ENCODE measurements around the gene ERBB2.
"Not testable (repeated sequence)": the region's sequence is repeated elsewhere in the genome, so short reads cannot be mapped to it uniquely, and the experiment has no call there.

Gene ERBB2

GRCh38 chr17:39705786-39706348 is 6.0 kb downstream of the ERBB2 start:
- no peak for DNase-seq

DNA sequence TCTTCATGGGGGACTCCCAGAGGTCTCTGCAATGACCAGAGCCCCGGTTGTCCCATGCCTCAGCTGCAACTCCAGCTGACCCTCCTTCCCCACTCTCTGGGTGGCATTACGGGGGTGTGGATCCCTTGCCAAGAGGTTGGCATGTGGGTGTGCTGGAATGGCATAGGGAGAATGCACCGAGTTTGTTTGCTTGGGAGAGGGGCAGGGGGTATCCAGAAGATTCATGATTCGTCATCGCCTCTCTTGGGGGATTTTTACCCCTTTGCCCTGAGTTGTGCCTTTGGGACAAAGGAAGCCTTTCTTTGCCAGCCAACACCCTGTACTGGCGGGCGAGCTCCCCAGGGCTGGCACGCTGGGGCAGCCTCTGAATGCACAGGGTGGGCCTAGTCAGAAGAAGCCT is 6.5 kb downstream of the ERBB2 start:
- DNase-seq, result no peak

DNA sequence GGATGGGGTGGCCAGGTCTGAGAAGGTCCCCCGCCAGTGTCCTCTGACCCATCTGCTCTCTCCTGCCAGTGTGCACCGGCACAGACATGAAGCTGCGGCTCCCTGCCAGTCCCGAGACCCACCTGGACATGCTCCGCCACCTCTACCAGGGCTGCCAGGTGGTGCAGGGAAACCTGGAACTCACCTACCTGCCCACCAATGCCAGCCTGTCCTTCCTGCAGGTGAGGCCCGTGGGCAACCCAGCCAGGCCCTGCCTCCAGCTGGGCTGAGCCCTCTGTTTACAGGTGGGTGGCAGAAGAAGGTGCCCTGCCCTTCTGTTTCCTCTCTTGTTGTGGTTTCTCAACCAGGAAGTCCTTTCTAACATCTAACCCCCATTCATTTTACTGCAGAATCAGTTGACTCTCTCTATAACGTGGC is 7.1 kb downstream of the ERBB2 start:
- no peak for DNase-seq

GRCh38 chr17:39709319-39709997 is 9.6 kb downstream of the ERBB2 start:
- DNase-seq, result no peak

- no peak for DNase-seq
Measured at GRCh38 chr17:39709998-39710964, 10.4 kb downstream of the ERBB2 start.

GRCh38 chr17:39711071-39711470 is 11.2 kb downstream of the ERBB2 start:
- not testable (repeated sequence) for DNase-seq

DNA sequence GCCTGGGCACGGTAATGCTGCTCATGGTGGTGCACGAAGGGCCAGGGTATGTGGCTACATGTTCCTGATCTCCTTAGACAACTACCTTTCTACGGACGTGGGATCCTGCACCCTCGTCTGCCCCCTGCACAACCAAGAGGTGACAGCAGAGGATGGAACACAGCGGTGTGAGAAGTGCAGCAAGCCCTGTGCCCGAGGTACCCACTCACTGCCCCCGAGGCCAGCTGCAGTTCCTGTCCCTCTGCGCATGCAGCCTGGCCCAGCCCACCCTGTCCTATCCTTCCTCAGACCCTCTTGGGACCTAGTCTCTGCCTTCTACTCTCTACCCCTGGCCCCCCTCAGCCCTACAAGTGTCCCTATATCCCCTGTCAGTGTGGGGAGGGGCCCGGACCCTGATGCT is 12.0 kb downstream of the ERBB2 start:
- DNase-seq, result no peak

- no peak for DNase-seq
Measured at GRCh38 chr17:39714234-39714633, 14.4 kb downstream of the ERBB2 start.

DNA sequence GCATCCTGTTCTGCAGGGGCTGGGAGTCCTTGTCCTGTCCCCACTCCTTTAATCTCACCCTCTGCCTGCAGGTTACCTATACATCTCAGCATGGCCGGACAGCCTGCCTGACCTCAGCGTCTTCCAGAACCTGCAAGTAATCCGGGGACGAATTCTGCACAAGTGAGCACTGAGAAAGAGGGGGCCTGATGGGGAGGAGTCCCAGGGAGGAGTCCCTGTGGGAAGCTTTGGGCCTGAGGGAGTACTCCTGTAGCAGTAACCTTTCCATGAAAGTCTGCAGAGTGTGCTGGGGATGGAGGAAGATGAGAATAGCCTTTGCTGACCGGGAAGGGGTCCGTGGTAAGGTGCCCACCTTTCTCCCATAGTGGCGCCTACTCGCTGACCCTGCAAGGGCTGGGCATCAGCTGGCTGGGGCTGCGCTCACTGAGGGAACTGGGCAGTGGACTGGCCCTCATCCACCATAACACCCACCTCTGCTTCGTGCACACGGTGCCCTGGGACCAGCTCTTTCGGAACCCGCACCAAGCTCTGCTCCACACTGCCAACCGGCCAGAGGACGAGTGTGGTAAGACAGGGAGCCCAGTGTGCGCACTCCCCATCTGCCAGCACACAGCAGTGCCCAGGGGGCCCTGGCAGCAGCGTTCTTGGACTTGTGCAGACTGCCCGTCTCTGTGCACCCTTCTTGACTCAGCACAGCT is 15.7 kb downstream of the ERBB2 start:
- DNase-seq, result no peak

GRCh38 chr17:39716073-39716818 is 16.4 kb downstream of the ERBB2 start:
- no peak for DNase-seq

DNA sequence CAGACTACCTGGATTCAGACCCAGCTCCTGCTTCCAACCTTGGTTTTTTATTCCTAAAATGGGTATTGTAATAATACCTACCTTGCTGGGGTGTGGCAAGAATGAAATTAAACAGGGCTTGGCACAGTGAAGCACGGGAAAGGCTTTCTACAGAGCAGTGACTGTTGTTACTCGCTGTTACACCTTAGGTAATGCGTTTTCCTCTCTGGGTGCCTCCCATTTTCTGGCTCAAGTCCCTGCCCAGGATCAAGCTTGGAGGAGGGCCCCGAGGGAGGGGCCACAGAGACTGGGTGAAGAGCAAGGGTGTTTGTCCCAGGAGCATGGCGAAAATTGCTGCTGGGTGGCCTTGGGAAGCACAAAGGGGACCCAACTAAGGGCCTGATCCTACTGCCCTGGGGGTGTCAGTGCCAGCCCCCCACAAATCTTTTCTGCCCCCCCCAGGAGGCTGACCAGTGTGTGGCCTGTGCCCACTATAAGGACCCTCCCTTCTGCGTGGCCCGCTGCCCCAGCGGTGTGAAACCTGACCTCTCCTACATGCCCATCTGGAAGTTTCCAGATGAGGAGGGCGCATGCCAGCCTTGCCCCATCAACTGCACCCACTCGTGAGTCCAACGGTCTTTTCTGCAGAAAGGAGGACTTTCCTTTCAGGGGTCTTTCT is 17.1 kb downstream of the ERBB2 start:
- no peak for DNase-seq

DNA sequence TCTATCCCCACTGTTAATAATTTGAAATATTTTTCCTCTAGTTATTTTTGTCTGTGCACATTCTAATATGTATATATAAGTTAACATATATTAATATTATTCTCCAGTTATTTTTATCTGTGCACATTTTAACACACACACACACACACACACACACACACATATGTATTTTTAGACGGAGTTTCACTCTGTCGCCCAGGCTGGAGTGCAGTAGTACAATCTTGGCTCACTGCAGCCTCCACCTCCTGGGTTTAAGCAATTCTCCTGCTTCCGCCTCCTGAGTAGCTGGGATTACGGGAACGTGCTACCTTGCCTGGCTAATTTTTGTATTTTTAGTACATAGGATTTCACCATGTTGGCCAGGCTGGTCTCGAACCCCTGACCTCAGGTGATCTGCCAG is 17.8 kb downstream of the ERBB2 start:
- no peak for DNase-seq

GRCh38 chr17:39719563-39720355 is 19.9 kb downstream of the ERBB2 start:
- DNase-seq, result no peak

- no peak for DNase-seq
Measured at GRCh38 chr17:39722104-39722503, 22.2 kb downstream of the ERBB2 start.

- no peak for DNase-seq
Measured at GRCh38 chr17:39722965-39723848, 23.3 kb downstream of the ERBB2 start.

DNA sequence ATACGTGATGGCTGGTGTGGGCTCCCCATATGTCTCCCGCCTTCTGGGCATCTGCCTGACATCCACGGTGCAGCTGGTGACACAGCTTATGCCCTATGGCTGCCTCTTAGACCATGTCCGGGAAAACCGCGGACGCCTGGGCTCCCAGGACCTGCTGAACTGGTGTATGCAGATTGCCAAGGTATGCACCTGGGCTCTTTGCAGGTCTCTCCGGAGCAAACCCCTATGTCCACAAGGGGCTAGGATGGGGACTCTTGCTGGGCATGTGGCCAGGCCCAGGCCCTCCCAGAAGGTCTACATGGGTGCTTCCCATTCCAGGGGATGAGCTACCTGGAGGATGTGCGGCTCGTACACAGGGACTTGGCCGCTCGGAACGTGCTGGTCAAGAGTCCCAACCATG is 24.9 kb downstream of the ERBB2 start:
- no peak for DNase-seq

DNA sequence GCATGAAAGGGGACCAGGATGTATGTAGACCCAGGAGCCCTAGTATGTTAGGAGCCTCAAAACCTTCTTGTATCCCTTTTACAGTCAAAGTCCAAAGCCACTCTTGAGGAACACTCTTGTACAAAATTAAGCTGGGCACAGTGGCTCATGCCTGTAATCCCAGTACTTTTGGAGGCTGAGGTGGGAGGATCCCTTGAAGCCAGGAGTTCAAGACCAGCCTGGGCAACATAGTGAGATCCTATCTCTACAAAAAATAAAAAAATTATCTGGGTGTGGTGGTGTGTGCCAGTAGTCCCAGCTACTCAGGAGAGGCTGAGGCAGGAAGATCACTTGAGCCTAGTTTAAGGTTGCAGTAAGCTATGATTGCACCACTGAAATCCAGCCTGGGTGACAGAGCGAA is 26.1 kb downstream of the ERBB2 start:
- DNase-seq, result not testable (repeated sequence)

- DNase-seq, result no peak
Measured at GRCh38 chr17:39726617-39727016, 26.8 kb downstream of the ERBB2 start.

DNA sequence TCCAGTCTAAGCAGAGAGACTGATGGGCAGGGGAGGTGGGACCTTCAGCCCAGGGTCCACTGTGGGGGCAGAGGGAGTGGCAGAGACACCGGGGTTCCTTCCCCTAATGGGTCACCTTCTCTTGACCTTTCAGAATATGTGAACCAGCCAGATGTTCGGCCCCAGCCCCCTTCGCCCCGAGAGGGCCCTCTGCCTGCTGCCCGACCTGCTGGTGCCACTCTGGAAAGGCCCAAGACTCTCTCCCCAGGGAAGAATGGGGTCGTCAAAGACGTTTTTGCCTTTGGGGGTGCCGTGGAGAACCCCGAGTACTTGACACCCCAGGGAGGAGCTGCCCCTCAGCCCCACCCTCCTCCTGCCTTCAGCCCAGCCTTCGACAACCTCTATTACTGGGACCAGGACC is 27.7 kb downstream of the ERBB2 start:
- no peak for DNase-seq

DNA sequence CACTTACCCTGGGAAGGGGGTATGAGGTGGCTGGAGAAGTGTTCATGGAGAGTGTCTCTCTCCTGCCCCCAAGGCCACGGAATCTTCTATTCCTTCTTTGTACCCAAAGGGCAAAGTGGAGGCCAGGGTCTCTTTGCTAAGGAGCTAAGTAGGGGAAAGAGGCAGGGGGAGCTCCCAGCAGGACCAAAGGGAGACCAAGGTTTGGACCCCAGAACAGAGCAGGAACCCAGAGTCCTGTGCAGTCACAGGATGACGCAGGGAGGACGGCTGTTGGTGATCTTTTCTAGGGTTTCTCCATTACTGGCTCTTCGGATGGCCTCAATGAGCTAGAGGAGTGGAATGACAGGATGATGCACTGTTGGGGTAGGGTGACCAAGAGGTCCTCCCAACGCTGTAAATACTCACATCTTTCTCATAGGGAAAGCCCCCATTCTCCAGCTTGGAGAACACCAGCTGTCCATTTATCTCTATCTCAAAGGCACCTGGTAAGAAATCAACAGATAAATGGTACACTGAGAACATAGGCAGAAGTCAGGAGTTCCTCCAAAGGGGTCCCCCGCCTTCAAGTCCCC is 29.5 kb downstream of the ERBB2 start:
- DNase-seq, result no peak

Data from DMS79 treated with DMSO at 0.1 percent for 48 hours (cell line).